Esophagus muscularis mucosa (tissue), 3 donors: ENCODE measurements around the gene MAP4K4.

Experiments used
- EP300 ChIP-seq: sonication (generic); formaldehyde crosslinking; IDR thresholded peaks from one replicate; pipeline ENCODE4 v1.6.1; 2017; ENCODE audit warnings: antibody characterized with exemption
- TF ChIP-seq, protein P1 (sequence below), 3 experiments: fragments of 200-600 bp in 2 of 3; fragments of 450-650 bp in 1 of 3; sonication (generic) in 2 of 3; IDR thresholded peaks; one replicate each; pipeline ENCODE4 v1.5.1; 2017 to 2019; ENCODE audit warnings: antibody characterized with exemption in 3 of 3, mild to moderate bottlenecking in 2 of 3, moderate library complexity in 1 of 3

GRCh38 chr2:101889460-101890098, 192.1 kb downstream of the MAP4K4 start:
- TF ChIP-seq, protein P1, sequence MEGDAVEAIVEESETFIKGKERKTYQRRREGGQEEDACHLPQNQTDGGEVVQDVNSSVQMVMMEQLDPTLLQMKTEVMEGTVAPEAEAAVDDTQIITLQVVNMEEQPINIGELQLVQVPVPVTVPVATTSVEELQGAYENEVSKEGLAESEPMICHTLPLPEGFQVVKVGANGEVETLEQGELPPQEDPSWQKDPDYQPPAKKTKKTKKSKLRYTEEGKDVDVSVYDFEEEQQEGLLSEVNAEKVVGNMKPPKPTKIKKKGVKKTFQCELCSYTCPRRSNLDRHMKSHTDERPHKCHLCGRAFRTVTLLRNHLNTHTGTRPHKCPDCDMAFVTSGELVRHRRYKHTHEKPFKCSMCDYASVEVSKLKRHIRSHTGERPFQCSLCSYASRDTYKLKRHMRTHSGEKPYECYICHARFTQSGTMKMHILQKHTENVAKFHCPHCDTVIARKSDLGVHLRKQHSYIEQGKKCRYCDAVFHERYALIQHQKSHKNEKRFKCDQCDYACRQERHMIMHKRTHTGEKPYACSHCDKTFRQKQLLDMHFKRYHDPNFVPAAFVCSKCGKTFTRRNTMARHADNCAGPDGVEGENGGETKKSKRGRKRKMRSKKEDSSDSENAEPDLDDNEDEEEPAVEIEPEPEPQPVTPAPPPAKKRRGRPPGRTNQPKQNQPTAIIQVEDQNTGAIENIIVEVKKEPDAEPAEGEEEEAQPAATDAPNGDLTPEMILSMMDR (IDR thresholded peaks at IDR 0.05): no peak
- TF ChIP-seq EP300: no peak
